NCI-H146 (cell line): Measurements from ENCODE around the gene POP7.

Source experiments
- DNase-seq: peaks from one replicate; lab custom pipeline; 2025; lab: John Stamatoyannopoulos, UW

The POP7 gene

GRCh38 chr7:100726996-100727761, 21.3 kb downstream of the POP7 start:
- no peak for DNase-seq

GRCh38 chr7:100728196-100728595, 22.3 kb downstream of the POP7 start:
- DNase-seq, result no peak

GRCh38 chr7:100730136-100730800, 24.3 kb downstream of the POP7 start:
- no peak for DNase-seq

GRCh38 chr7:100731937-100732636, 26.2 kb downstream of the POP7 start:
- no peak for DNase-seq

- DNase-seq, result no peak
Measured at GRCh38 chr7:100735730-100736129, 29.8 kb downstream of the POP7 start.

GRCh38 chr7:100736671-100737070, 30.8 kb downstream of the POP7 start:
- DNase-seq, result no peak

- DNase-seq, result no peak
Measured at GRCh38 chr7:100739934-100740333, 34.0 kb downstream of the POP7 start.

- no peak for DNase-seq
Measured at GRCh38 chr7:100744605-100745004, 38.7 kb downstream of the POP7 start.

GRCh38 chr7:100745184-100745583, 39.3 kb downstream of the POP7 start:
- DNase-seq, result no peak

GRCh38 chr7:100752994-100753393, 47.1 kb downstream of the POP7 start:
- no peak for DNase-seq

- DNase-seq, result no peak
Measured at GRCh38 chr7:100753750-100754149, 47.8 kb downstream of the POP7 start.
